PC-9 (cell line): ENCODE results near the gene EXOC8. TPM values are rescaled to one million over a fixed set of nuclear protein-coding genes. Genes with fewer than 3 reads are reported as not detected.

Source experiments
- BruUV-seq: library from RNA; stranded (reverse); fragments of 400-500 nt; replicated peaks from 2 replicates; lab custom pipeline; 2021; lab: Mats Ljungman, UMichigan
- CTCF ChIA-PET: fragments of 300-600 bp; sonication (Branson Sonifier 250); formaldehyde crosslinking; loops from one replicate; lab custom pipeline; 2022; ENCODE audit warnings: antibody characterized with exemption; lab: Charles Lee
- POLR2A ChIA-PET: fragments of 300-600 bp; sonication (Branson Sonifier 250); formaldehyde crosslinking; loops from one replicate; lab custom pipeline; 2022; ENCODE audit warnings: antibody characterized with exemption; ENCODE audit not compliant: unreplicated experiment; lab: Charles Lee
- DNase-seq, 2 experiments: peaks; one replicate each; pipeline versions ENCODE4 v3.0.0 to v3.0.0-alpha.2; 2015 to 2022; ENCODE audit warnings: mixed read lengths in 1 of 2
- H2AFZ ChIP-seq: fragments of 200-600 bp; sonication (generic); 2 replicates; pipeline ENCODE4 v1.8.1; 2017; ENCODE audit warnings: antibody characterized with exemption
- H3F3A ChIP-seq: fragments of 200-600 bp; sonication (generic); 2 replicates; pipeline ENCODE4 v1.8.1; 2017; ENCODE audit warnings: antibody characterized with exemption, mild to moderate bottlenecking, low read depth; ENCODE audit not compliant: insufficient read depth
- H3K27ac ChIP-seq: fragments of 200-600 bp; sonication (generic); 2 replicates; pipeline ENCODE4 v1.6.1; 2016; ENCODE audit warnings: mixed run types
- H3K27me3 ChIP-seq: fragments of 200-600 bp; sonication (generic); 2 replicates; pipeline ENCODE4 v1.6.1; 2016; ENCODE audit warnings: low read depth, mixed run types; ENCODE audit not compliant: insufficient read depth
- H3K36me3 ChIP-seq: fragments of 200-600 bp; sonication (generic); 2 replicates; pipeline ENCODE4 v1.6.1; 2016; ENCODE audit warnings: low read depth, mixed run types
- H3K4me1 ChIP-seq: fragments of 200-600 bp; sonication (generic); replicated peaks from 2 replicates; pipeline ENCODE4 v1.6.1; 2016; ENCODE audit warnings: mixed run types; ENCODE audit not compliant: insufficient read depth
- H3K4me2 ChIP-seq: fragments of 200-600 bp; sonication (generic); 2 replicates; pipeline ENCODE4 v1.6.1; 2017; ENCODE audit warnings: mixed run types
- H3K4me3 ChIP-seq: fragments of 200-600 bp; sonication (generic); 2 replicates; pipeline ENCODE4 v1.6.1; 2016; ENCODE audit warnings: mixed run types
- H3K79me2 ChIP-seq: fragments of 200-600 bp; sonication (generic); 2 replicates; pipeline ENCODE4 v1.6.1; 2017; ENCODE audit warnings: low read depth, mixed run types
- H3K9me2 ChIP-seq: fragments of 200-600 bp; sonication (generic); 2 replicates; pipeline ENCODE4 v1.8.1; 2017; ENCODE audit warnings: mild to moderate bottlenecking; ENCODE audit not compliant: insufficient read depth
- H3K9me3 ChIP-seq: fragments of 200-600 bp; sonication (generic); 2 replicates; pipeline ENCODE4 v1.8.1; 2016; ENCODE audit warnings: low read depth; ENCODE audit not compliant: insufficient read depth
- H4K20me1 ChIP-seq: fragments of 200-600 bp; sonication (generic); 2 replicates; pipeline ENCODE4 v1.8.1; 2017; ENCODE audit not compliant: insufficient read depth
- EZH2 ChIP-seq: fragments of 200-600 bp; sonication (generic); IDR thresholded peaks from 2 replicates; pipeline ENCODE4 v1.8.0; 2017; ENCODE audit warnings: antibody characterized with exemption, low read depth
- intact Hi-C: fragments of 100-400 bp; cut with micrococcal nuclease; formaldehyde crosslinking; loops from one replicate; pipeline ENCODE4 v1.10.0; 2022; ENCODE audit not compliant: unreplicated experiment
- total RNA-seq: library from RNA; stranded (reverse); gene quantifications from 2 replicates; pipeline ENCODE4 v1.2.3, GENCODE V29; 2021
- TF ChIP-seq, protein P1 (sequence below): fragments of 200-600 bp; sonication (generic); conservative IDR thresholded peaks from 2 replicates; pipeline ENCODE4 v1.6.1; 2017; ENCODE audit warnings: mixed run types, antibody characterized with exemption, mild to moderate bottlenecking, moderate library complexity

Gene EXOC8
- total RNA-seq, 1 experiment from 2014 or later = 12.1 TPM

DNA sequence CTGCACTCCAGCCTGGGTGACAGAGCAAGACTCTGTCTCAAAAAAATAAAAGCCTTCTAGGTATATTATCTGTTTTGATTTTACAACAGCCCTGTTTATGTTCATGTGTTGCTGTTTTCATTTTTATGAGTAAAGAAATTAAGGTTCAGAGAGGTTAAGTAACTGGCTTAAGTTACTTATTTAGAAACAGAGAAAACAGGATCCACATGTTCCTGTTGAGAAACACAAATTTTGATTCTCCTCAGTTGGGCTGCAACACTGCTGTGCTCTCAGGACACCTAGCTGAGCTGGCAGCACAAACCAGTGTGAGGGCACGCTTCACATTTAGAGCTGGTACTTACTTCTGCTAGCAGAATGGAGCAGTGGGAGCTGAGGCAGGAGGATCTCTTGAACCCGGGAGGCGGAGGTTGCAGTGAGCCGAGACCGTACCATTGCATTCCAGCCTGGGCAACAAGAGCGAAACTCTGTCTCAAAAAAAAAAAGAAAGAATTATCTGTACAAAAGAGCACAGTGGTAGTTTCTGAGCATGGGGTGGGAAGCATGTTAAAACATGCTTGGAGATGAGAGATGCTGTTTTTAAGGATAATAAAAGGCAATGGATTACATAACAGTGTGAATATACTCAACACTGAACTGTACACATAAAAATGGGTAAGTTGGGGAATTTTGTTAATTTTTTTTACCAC, 2.8 kb upstream of the EXOC8 start:
- no TSS peak for BruUV-seq
- H2AFZ ChIP-seq = no peak overlapping the region
- peaks cover 23% of the 10 kb centered on the region for H3K4me1 ChIP-seq
- H3K36me3 ChIP-seq = peaks cover 20% of the 10 kb centered on the region
- no peak overlapping the region for H3K27ac ChIP-seq
- peaks cover 14% of the 10 kb centered on the region for H4K20me1 ChIP-seq
- H3K9me2 ChIP-seq = no peaks in the 10 kb centered on the region
- no peaks in the 10 kb centered on the region for H3F3A ChIP-seq
- ChIA-PET POLR2A (no interaction called here), CTCF (no interaction called here)
- TF ChIP-seq, protein P1, sequence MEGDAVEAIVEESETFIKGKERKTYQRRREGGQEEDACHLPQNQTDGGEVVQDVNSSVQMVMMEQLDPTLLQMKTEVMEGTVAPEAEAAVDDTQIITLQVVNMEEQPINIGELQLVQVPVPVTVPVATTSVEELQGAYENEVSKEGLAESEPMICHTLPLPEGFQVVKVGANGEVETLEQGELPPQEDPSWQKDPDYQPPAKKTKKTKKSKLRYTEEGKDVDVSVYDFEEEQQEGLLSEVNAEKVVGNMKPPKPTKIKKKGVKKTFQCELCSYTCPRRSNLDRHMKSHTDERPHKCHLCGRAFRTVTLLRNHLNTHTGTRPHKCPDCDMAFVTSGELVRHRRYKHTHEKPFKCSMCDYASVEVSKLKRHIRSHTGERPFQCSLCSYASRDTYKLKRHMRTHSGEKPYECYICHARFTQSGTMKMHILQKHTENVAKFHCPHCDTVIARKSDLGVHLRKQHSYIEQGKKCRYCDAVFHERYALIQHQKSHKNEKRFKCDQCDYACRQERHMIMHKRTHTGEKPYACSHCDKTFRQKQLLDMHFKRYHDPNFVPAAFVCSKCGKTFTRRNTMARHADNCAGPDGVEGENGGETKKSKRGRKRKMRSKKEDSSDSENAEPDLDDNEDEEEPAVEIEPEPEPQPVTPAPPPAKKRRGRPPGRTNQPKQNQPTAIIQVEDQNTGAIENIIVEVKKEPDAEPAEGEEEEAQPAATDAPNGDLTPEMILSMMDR = no peak
- TF ChIP-seq EZH2 = no peak
- H3K79me2 ChIP-seq = peaks cover 57% of the 10 kb centered on the region
- H3K9me3 ChIP-seq = no peaks in the 10 kb centered on the region
- H3K27me3 ChIP-seq = no peaks in the 10 kb centered on the region
- intact Hi-C loops = no loop called here
- DNase-seq = no peak
- H3K4me2 ChIP-seq = no peak overlapping the region
- no peak overlapping the region for H3K4me3 ChIP-seq

DNA sequence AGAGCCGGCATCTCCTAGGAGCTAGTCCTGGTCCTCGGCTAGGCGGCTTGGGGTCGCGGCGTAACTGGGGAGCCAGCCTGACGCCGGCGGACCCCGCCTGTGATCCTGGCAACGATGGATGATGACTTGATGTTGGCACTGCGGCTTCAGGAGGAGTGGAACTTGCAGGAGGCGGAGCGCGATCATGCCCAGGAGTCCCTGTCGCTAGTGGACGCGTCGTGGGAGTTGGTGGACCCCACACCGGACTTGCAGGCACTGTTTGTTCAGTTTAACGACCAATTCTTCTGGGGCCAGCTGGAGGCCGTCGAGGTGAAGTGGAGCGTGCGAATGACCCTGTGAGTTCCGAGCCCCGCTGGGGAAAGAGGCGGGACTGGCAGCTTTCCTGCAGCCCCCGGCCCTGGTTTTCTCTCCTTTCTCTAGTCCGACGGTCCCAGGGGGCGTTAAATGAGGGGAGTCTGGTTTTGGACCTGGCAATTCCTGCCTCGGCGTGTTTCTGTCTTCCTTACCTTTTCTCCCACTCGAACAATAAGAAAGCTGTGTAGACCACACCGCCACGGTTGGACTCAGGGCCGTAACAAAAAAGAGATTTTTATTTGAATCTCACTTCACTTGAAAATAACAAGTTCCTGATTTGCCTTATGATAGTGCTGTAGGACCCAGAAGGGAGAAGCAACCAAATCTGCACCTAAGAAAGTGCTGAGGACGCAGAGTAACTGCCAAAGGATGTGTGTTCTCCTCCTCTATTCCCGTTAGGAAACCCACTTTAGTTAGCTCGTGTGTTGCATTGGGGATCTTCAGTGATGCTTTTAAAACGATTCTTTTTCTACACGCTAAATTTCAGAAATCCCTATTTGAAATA, 847 bp upstream of the EXOC8 start, which contains the start of gene SPRTN:
TSS of gene SPRTN (plus strand) at position 24 of the 859 bp plus-strand sequence. CDS start at position 115, 91 bp downstream.
- intact Hi-C loops = loop anchor here (2.0 to 10.0 kb wide), 2 partner anchors 84 to 694 kb away; partner anchors contain the start of genes COG2 and EGLN1
- TF ChIP-seq EZH2 = no peak
- TF ChIP-seq, protein P1 = no peak
- BruUV-seq = TSS peak; percentile 70
- H2AFZ ChIP-seq = peak within 1 kb of the TSS; percentile 99
- peak within 1 kb of the TSS; percentile 89 for H3K27ac ChIP-seq
- H3K27me3 ChIP-seq = no peaks in the 10 kb centered on the region
- ChIA-PET CTCF (no interaction called here), POLR2A (interaction anchor here (0.5 to 0.9 kb wide), 12 partner anchors 83 to 1982 kb away, joined by 3 to 10 read pairs (median 4); partner anchors contain the start of gene EGLN1)
- peak within 1 kb of the TSS; percentile 72 for H3K4me3 ChIP-seq
- peaks cover 43% of the 10 kb centered on the region for H3K4me1 ChIP-seq
- peak within 1 kb of the TSS; percentile 99 for H3K4me2 ChIP-seq
- H3K79me2 ChIP-seq = peaks cover 75% of the 10 kb centered on the region
- DNase-seq = no peak
- no peaks in the 10 kb centered on the region for H3K9me3 ChIP-seq
- H3K36me3 ChIP-seq = peaks cover 26% of the 10 kb centered on the region
- H4K20me1 ChIP-seq = peaks cover 31% of the 10 kb centered on the region
- no peaks in the 10 kb centered on the region for H3K9me2 ChIP-seq
- no peaks in the 10 kb centered on the region for H3F3A ChIP-seq

DNA sequence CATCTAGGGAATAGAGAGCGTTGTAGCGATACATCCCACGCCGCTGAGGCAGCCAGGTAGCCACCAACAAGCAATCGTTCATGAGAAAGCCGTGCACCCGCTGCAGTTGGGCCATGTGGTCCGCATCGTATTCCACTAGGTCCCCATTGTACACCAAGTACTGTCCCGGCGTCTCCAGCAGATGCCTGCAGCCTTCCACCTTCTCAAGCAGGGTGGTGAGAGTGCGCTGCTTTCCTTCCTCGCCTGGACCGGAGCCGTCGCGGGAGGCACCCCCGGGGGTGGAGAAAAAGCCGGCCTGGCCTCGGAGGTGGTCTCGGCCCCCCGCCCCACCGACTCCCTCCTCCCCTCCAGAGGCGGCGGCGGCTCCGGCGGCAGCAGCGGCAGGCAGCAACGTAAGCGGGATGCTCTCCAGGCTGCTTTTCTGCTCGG, 595 bp downstream of the EXOC8 start:
- TF ChIP-seq, protein P1 = no peak
- TF ChIP-seq EZH2 = no peak
- Histone ChIP-seq H3K27me3 (no peaks in the 10 kb centered on the region), H3K27ac (peak overlapping the region; percentile 89; the same call in 1 of the 2 replicates), H3K9me2 (no peaks in the 10 kb centered on the region), H3K4me3 (peak overlapping the region; percentile 72), H3F3A (no peaks in the 10 kb centered on the region), H3K79me2 (peaks cover 89% of the 10 kb centered on the region), H3K9me3 (no peaks in the 10 kb centered on the region), H2AFZ (peak overlapping the region; percentile 99), H3K4me1 (peaks cover 54% of the 10 kb centered on the region), H3K36me3 (peaks cover 35% of the 10 kb centered on the region), H3K4me2 (peak overlapping the region; percentile 99), H4K20me1 (peaks cover 40% of the 10 kb centered on the region)
- DNase-seq = no peak
- CTCF ChIA-PET = no interaction called here
- BruUV-seq = no TSS peak
- intact Hi-C loops = loop anchor here (10.0 kb wide), 1 partner anchor 692 kb away; the partner anchor contains the start of gene COG2
- POLR2A ChIA-PET = interaction anchor here (0.5 kb wide), 1 partner anchor 232 kb away, joined by 4 read pairs; no protein-coding TSS in a partner anchor
